Stomach smooth muscle (tissue), 2 donors: ENCODE results near the gene BEST4.

ENCODE experiments used
- H3K27ac ChIP-seq: one replicate; pipeline ENCODE4 v1.7.0; 2013; ENCODE audit warnings: mild to moderate bottlenecking, low read length, inconsistent platforms
- H3K27me3 ChIP-seq, 2 donors: one replicate each; pipeline ENCODE4 v1.7.0; 2013; ENCODE audit warnings: low read length in 2 of 2; ENCODE audit not compliant: insufficient read depth in 2 of 2, control insufficient read depth in 1 of 2
- H3K36me3 ChIP-seq, 2 donors: one replicate each; pipeline ENCODE4 v1.7.0; 2013; ENCODE audit warnings: low read length in 2 of 2; ENCODE audit not compliant: control insufficient read depth in 2 of 2, insufficient read depth in 2 of 2
- H3K4me1 ChIP-seq: one replicate; pipeline ENCODE4 v1.7.0; 2013; ENCODE audit warnings: low read length; ENCODE audit not compliant: control insufficient read depth, insufficient read depth
- H3K4me3 ChIP-seq, 2 donors: one replicate each; pipeline ENCODE4 v1.7.0; 2013; ENCODE audit warnings: low read length in 2 of 2
- H3K9ac ChIP-seq, 2 donors: one replicate each; pipeline ENCODE4 v1.7.0; 2013; ENCODE audit warnings: low read length in 2 of 2, mild to moderate bottlenecking in 1 of 2
- H3K9me3 ChIP-seq, 2 donors: one replicate each; pipeline ENCODE4 v1.7.0; 2013; ENCODE audit warnings: low read length in 2 of 2; ENCODE audit not compliant: control insufficient read depth in 2 of 2
- donor health status: healthy.
- donor health status: Pancreatic carcinoma.

BEST4 gene

DNA sequence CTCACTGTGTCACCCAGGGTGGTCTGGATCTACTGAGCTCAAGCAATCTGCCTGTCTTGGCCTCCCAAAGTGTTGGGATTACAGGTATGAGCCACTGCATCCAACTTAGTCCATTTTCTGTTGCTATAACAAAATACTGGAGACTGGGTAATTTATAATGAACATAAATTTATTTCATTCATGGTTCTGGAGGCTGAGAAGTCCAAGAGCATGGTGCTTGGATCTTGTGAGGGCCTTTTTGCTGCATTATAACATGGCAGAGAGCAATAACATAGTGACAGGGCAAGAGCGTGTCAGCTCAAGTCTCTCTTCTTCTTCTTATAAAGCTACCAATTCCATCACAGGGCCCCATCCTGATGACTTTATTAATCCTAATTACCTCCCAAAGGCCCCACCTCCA, 52.0 kb downstream of the BEST4 start:
- no peaks in the 10 kb centered on the region for H3K36me3 ChIP-seq
- peaks cover 7% of the 10 kb centered on the region for H3K4me1 ChIP-seq
- H3K9ac ChIP-seq, result no peak overlapping the region
- H3K27ac ChIP-seq, result no peak overlapping the region
- H3K27me3 ChIP-seq, result no peaks in the 10 kb centered on the region
- no peak overlapping the region for H3K4me3 ChIP-seq
- H3K9me3 ChIP-seq, result no peaks in the 10 kb centered on the region

DNA sequence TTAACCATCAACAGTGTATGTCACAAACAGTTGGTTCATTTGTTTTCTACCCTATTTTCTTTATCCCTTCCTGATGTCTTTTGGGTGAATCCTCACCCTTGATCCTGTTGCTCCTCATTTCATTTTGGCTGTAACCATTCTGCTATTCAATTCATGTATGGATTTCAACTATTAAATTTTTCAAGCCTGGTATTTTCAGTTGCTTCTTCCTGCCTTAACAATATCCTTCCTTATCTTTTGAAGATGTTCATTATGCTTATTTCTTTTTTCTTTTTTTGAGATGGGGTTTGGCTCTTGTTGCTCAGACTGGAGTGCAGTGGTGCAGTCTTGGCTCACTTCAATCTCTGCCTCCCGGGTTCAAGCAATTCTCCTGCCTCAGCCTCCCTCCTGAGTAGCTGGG, 54.2 kb downstream of the BEST4 start:
- peaks cover 2% of the 10 kb centered on the region for H3K4me1 ChIP-seq
- no peak overlapping the region for H3K4me3 ChIP-seq
- no peak overlapping the region for H3K27ac ChIP-seq
- H3K9ac ChIP-seq, result no peak overlapping the region
- no peaks in the 10 kb centered on the region for H3K9me3 ChIP-seq
- no peaks in the 10 kb centered on the region for H3K27me3 ChIP-seq
- H3K36me3 ChIP-seq, result no peaks in the 10 kb centered on the region
